Aorta (tissue), 5 donors: ENCODE results near the gene CSNK2A1. TPM values are rescaled to one million over a fixed set of nuclear protein-coding genes. Genes with fewer than 3 reads are reported as not detected.
A peak's percentile ranks its signal among the peaks of the same experiment; 100 is the strongest.

Source experiments
- ATAC-seq: fragments of 200-7000 bp; cut with Tn5 transposase; one replicate; pipeline ENCODE4 v1.9.1; 2022; ENCODE audit warnings: moderate library complexity; ENCODE audit not compliant: low FRiP score
- DNase-seq, 2 donors: peaks; one replicate each; pipeline ENCODE4 v3.0.0-alpha.2; 2020
- H3K27ac ChIP-seq, 2 donors: one replicate each; pipeline ENCODE4 v1.5.1; 2013; ENCODE audit warnings: low read length in 2 of 2, mild to moderate bottlenecking in 2 of 2, moderate library complexity in 2 of 2, control low read depth in 1 of 2, inconsistent platforms in 1 of 2, low read depth in 1 of 2
- H3K27me3 ChIP-seq, 2 donors: one replicate each; pipeline ENCODE4 v1.6.1; 2013; ENCODE audit warnings: control low read depth in 1 of 2, low read length in 1 of 2, mild to moderate bottlenecking in 1 of 2, moderate library complexity in 1 of 2; ENCODE audit not compliant: insufficient read depth in 2 of 2, control insufficient read depth in 1 of 2
- H3K36me3 ChIP-seq, 2 donors: one replicate each; pipeline ENCODE4 v1.6.1; 2013; ENCODE audit warnings: control low read depth in 1 of 2, low read length in 1 of 2, mild to moderate bottlenecking in 1 of 2; ENCODE audit not compliant: insufficient read depth in 2 of 2, control insufficient read depth in 1 of 2
- H3K4me1 ChIP-seq, 2 donors: one replicate each; pipeline ENCODE4 v1.6.1; 2013; ENCODE audit warnings: low read length in 2 of 2, control low read depth in 1 of 2, mild to moderate bottlenecking in 1 of 2, moderate library complexity in 1 of 2; ENCODE audit not compliant: insufficient read depth in 2 of 2, control insufficient read depth in 1 of 2
- H3K4me3 ChIP-seq, 2 donors: one replicate each; pipeline ENCODE4 v1.5.1; 2013; ENCODE audit warnings: low read length in 2 of 2, control low read depth in 1 of 2, mild to moderate bottlenecking in 1 of 2
- H3K9me3 ChIP-seq: one replicate; pipeline ENCODE4 v1.6.1; 2013; ENCODE audit warnings: mild to moderate bottlenecking, low read length; ENCODE audit not compliant: control insufficient read depth
- WGBS, 2 donors: extraction: QIAGEN DNeasy Blood & Tissue Kit; methylation state at CpG; one replicate each; pipeline ENCODE4 v1.1.7; 2013; 5-methylcytosine and 5-hydroxymethylcytosine counted together
- intact Hi-C, 2 donors: fragments of 100-400 bp; cut with DNase I; formaldehyde crosslinking; loops; one replicate each; pipeline versions ENCODE4 v1.14.2 to v1.15.0; 2022
- polyA plus RNA-seq, 2 donors: library from polyadenylated mRNA; stranded (reverse); fragments of 200-250 nt; gene quantifications; one replicate each; pipeline ENCODE4 v1.2.3, GENCODE V29; 2013
- total RNA-seq, 2 donors: library from RNA; stranded (reverse); fragmentation: NEBNext Ultra II Directional; extraction: Animal tissue kit (Norgen Biotek cat#: 25700); gene quantifications; one replicate each; pipeline ENCODE4 v1.2.1, GENCODE V29; 2021
- donor health status: healthy with polysubstance abuse.
- donor health status: Bipolar disorder and iron deficiency.
- donor health status: DM: no; HTN: no; CAD: no.
- donor health status: DM: no; HTN: no; CAD: no.
- donor health status: DM: yes; HTN: yes; CAD: no.

The CSNK2A1 gene
- total and polyA plus RNA-seq, 4 donors: 23.4 to 98.2 (median 50.6) TPM

- Histone ChIP-seq H3K36me3 (no peaks in the 10 kb centered on the region), H3K4me1 (peaks cover 0 to 8% of the 10 kb centered on the region in 2 donors), H3K4me3 (peak overlapping the region; percentile 90 to 99), H3K9me3 (peaks cover 2% of the 10 kb centered on the region), H3K27ac (peak overlapping the region in 1 of 2 donors; percentile 91), H3K27me3 (no peaks in the 10 kb centered on the region)
- DNase-seq: peak in 1 of 2 donors; percentile 79
- ATAC-seq: no peak
- 0 to 2% methylated on average over 12 of the region's 12 CpGs for WGBS, 2 donors
- intact Hi-C loops: loop anchor here (2.0 to 10.0 kb wide), 6 partner anchors 109 to 196 kb away; partner anchors contain the start of genes RBCK1 (in 2 of the 2), SRXN1 (in 2 of the 2) and NRSN2 (in 1 of the 2)
Measured at GRCh38 chr20:542777-543368, 717 bp downstream of the CSNK2A1 start.

- Histone ChIP-seq H3K4me3 (no peak overlapping the region), H3K4me1 (peaks cover 0 to 8% of the 10 kb centered on the region in 2 donors), H3K9me3 (peaks cover 2% of the 10 kb centered on the region), H3K27me3 (no peaks in the 10 kb centered on the region), H3K27ac (no peak overlapping the region), H3K36me3 (no peaks in the 10 kb centered on the region)
- no peak for ATAC-seq
- DNase-seq: no peak
- intact Hi-C loops: loop anchor here (5.0 to 10.0 kb wide), 5 partner anchors 112 to 193 kb away; partner anchors contain the start of genes SRXN1 (in 2 of the 2), NRSN2 (in 1 of the 2) and RBCK1 (in 1 of the 2)
- 94 to 98% methylated on average over 3 of the region's 3 CpGs for WGBS, 2 donors
Measured at GRCh38 chr20:540391-541201, 3.0 kb downstream of the CSNK2A1 start.

GRCh38 chr20:539848-540247 is 3.7 kb downstream of the CSNK2A1 start:
- DNase-seq (no peak), ATAC-seq (no peak)
- intact Hi-C loops: loop anchor here (5.0 to 10.0 kb wide), 5 partner anchors 112 to 193 kb away; partner anchors contain the start of genes SRXN1 (in 2 of the 2), NRSN2 (in 1 of the 2) and RBCK1 (in 1 of the 2)
- H3K27ac ChIP-seq: no peak overlapping the region
- H3K36me3 ChIP-seq: no peaks in the 10 kb centered on the region
- no peak overlapping the region for H3K4me3 ChIP-seq
- peaks cover 2 to 8% of the 10 kb centered on the region in 2 donors for H3K4me1 ChIP-seq
- 0 to 4% methylated on average over 2 of the region's 2 CpGs for WGBS, 2 donors
- H3K27me3 ChIP-seq: no peaks in the 10 kb centered on the region
- H3K9me3 ChIP-seq: peaks cover 2% of the 10 kb centered on the region

- DNase-seq: no peak
- Histone ChIP-seq H3K36me3 (no peaks in the 10 kb centered on the region), H3K4me1 (peaks cover 3 to 8% of the 10 kb centered on the region in 2 donors), H3K27me3 (no peaks in the 10 kb centered on the region), H3K4me3 (no peak overlapping the region), H3K27ac (peak overlapping the region in 1 of 2 donors; percentile 45), H3K9me3 (peaks cover 2% of the 10 kb centered on the region)
- intact Hi-C loops: no loop called here
- no peak for ATAC-seq
- 66 to 72% methylated on average over 2 of the region's 2 CpGs for WGBS, 2 donors
Measured at GRCh38 chr20:539191-539590, 4.4 kb downstream of the CSNK2A1 start.

- H3K27me3 ChIP-seq: no peaks in the 10 kb centered on the region
- no peak overlapping the region for H3K27ac ChIP-seq
- intact Hi-C loops: no loop called here
- H3K36me3 ChIP-seq: no peaks in the 10 kb centered on the region
- H3K4me3 ChIP-seq: no peak overlapping the region
- peaks cover 2% of the 10 kb centered on the region for H3K9me3 ChIP-seq
- H3K4me1 ChIP-seq: peaks cover 3 to 8% of the 10 kb centered on the region in 2 donors
- WGBS, 2 donors: 88 to 94% methylated on average over 6 of the region's 6 CpGs
- DNase-seq (no peak), ATAC-seq (no peak)
Measured at GRCh38 chr20:537983-538382, 5.6 kb downstream of the CSNK2A1 start.

GRCh38 chr20:536426-537010 is 7.1 kb downstream of the CSNK2A1 start:
- intact Hi-C loops: no loop called here
- Histone ChIP-seq H3K27me3 (no peaks in the 10 kb centered on the region), H3K4me1 (peaks cover 3% of the 10 kb centered on the region in 2 donors), H3K4me3 (no peak overlapping the region), H3K36me3 (no peaks in the 10 kb centered on the region), H3K27ac (no peak overlapping the region), H3K9me3 (peaks cover 2% of the 10 kb centered on the region)
- DNase-seq (no peak), ATAC-seq (no peak)
- WGBS, 2 donors: 31 to 40% methylated on average over 7 of the region's 7 CpGs

GRCh38 chr20:535958-536357 is 7.6 kb downstream of the CSNK2A1 start:
- H3K4me1 ChIP-seq: peaks cover 3% of the 10 kb centered on the region in 2 donors
- ATAC-seq (no peak), DNase-seq (no peak)
- no peak overlapping the region for H3K27ac ChIP-seq
- 9 to 13% methylated on average over 3 of the region's 3 CpGs for WGBS, 2 donors
- no peak overlapping the region for H3K4me3 ChIP-seq
- peaks cover 2% of the 10 kb centered on the region for H3K9me3 ChIP-seq
- H3K27me3 ChIP-seq: no peaks in the 10 kb centered on the region
- intact Hi-C loops: no loop called here
- no peaks in the 10 kb centered on the region for H3K36me3 ChIP-seq

GRCh38 chr20:533526-533925 is 10.1 kb downstream of the CSNK2A1 start:
- no peaks in the 10 kb centered on the region for H3K27me3 ChIP-seq
- H3K36me3 ChIP-seq: no peaks in the 10 kb centered on the region
- DNase-seq (no peak), ATAC-seq (no peak)
- intact Hi-C loops: no loop called here
- no peak overlapping the region for H3K4me3 ChIP-seq
- H3K4me1 ChIP-seq: peaks cover 2 to 3% of the 10 kb centered on the region in 2 donors
- no peak overlapping the region for H3K27ac ChIP-seq
- no peaks in the 10 kb centered on the region for H3K9me3 ChIP-seq
- WGBS, 2 donors: 88 to 92% methylated on average over 5 of the region's 5 CpGs
